Activated naive CD4-positive, alpha-beta T cell treated with anti-CD3 and anti-CD28 coated beads, Interleukin-2, amount 10 ng/mL, durations not matched to agents 5 hours and 36 hours (primary cell): ENCODE data around the gene GLI1. TPM values are rescaled to one million over a fixed set of nuclear protein-coding genes. Genes with fewer than 3 reads are reported as not detected.

Experiments used
- microRNA-seq: library from miRNA; unstranded; fragments of <30 nt; microRNA quantifications from one replicate; pipeline ENCODE4 v1.2.0, GENCODE V29; 2022; ENCODE audit warnings: borderline microRNAs expressed, borderline replicate concordance
- total RNA-seq, 2 experiments: library from RNA; stranded (reverse); gene quantifications; one replicate each; pipeline ENCODE4 v1.2.3, GENCODE V29; 2021

The GLI1 gene
- total RNA-seq, result 1 to 10 TPM in 1 of 2 experiments, under 1 TPM in 1; 0.88 to 1.5 TPM

DNA sequence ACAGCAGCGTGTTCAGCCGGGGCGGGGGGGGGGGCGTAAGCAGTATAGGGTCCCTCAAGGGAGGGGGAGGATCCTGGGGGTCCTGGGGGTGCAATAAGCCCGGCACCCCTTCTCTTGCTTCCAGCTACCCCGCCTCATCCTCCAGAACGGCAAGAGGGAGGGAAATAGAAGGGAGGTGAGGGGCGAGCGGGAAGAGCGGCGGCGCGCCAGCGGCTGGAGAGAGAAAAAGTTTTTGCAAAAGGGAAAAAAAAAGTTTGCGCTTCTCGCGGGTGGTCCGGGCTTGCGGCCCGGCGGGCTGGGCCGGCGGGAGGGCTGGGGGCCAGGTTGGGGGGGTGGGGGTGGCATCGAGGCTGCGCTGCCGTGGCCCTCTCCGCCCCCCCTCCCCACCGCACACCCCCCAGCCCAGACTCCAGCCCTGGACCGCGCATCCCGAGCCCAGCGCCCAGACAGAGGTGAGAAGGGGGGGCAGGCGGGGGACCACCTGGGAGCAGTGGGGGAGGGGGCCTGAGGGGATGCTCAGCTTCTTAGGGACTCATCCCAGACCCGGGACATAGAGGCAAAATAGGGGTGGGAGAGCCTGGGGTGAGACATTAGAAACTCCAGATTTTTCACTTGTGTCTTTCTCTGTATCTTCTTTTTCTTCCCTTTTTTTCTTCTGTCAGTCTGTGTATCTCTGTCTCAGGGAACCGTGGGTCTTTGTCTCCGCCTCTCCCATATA is at the start of gene GLI1:
Gene GLI1, plus strand, starts transcription at position 36 of the 718 bp plus-strand sequence. CDS start 3,907 bp downstream, outside the sequence.

DNA sequence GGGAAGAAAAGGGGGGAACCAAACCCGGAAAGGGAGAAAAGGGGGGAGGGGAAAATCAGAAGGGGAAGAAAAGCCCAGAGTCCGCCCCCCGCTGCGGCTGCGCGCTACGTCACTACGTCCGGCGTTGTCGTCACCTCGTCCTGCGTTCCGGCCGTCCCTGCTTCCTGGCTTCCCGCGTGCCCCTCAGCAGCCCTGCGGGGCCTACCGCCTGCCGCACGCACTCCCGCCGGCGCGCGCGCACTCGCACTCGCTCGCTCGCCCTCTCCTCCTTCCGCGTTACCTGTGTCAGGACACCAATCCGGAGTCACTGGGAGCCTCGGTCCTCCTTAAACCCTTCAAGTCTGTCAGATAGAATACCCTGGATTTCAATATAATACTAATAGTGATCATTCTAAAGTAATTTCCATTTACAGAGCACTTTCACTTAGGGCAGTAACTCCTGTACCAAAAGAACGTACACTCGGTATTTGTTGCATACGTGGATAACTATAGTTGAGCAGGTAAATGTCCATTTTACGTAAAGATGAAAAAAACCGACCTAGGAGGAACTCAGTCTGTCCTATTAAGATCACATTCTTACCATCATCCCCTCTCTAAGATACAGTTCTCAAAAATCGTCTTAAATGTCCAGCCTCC is 28.5 kb upstream of the GLI1 start, which contains the start of gene R3HDM2:
Gene R3HDM2, minus strand, starts transcription at position 113 of the 636 bp plus-strand sequence. CDS start 120,615 bp downstream, outside the sequence.

DNA sequence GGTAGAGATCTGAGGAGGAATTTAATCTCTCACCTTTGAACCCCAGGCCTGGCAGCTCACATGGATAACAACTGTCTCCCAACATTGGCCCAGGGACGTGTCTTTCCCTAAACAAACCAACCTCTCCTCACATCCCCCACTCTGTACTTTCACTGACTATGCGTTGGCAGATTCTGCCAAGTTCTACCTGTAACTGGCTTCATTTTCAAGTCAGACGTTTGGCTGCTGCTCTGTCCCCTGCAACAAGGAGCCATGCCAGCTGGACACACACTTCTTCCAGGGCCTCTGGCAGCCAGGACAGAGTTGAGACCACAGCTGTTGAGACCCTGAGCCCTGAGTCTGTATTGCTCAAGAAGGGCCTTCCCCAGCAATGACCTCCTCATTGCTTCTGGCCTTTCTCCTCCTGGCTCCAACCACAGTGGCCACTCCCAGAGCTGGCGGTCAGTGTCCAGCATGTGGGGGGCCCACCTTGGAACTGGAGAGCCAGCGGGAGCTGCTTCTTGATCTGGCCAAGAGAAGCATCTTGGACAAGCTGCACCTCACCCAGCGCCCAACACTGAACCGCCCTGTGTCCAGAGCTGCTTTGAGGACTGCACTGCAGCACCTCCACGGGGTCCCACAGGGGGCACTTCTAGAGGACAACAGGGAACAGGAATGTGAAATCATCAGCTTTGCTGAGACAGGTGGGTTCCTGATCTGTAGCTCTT is 24.9 kb upstream of the GLI1 start, which contains the start of gene INHBC:
Gene INHBC, plus strand, starts transcription at position 268 of the 707 bp plus-strand sequence. Its CDS starts 103 bp downstream, at position 371.

DNA sequence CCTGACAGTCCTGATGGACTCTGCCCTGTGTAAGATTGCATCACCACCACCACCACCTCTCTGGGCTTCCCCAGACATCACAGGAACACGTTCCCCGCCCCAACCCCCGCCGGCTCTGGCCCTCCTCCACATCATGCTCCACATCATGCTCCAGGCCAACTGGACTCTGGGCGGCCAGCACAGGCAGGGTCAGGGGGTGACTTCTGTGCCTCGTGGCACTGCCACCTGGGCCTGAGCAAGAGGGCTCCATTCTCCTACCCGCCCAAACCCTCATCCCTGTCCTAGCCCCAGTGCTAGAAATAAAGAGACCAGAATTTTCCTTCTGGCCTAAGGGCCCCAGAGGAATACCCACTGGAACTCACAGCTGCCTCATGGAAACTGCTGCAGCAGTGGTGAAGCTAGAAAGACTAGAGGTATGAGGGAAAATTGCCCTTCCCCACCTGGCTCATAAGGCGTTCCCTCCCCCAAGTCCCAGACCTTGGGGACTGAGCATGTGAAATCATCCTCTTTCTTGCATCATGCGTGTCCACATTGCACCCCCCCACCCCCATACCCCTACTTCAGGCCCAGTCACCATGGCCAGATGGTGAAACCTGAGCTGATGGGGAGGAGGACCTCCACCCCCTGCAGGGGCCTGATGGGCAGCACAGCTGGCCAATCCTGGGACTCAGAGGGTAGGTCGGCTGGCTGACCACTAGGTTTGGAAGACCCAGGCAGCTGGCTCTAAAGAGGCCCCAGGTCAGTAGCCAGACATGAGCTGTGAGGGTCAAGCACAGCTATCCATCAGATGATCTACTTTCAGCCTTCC is 4.8 kb upstream of the GLI1 start, which contains the start of gene INHBE:
Gene INHBE, plus strand, starts transcription at position 742 of the 808 bp plus-strand sequence. CDS start 230 bp downstream, outside the sequence.

DNA sequence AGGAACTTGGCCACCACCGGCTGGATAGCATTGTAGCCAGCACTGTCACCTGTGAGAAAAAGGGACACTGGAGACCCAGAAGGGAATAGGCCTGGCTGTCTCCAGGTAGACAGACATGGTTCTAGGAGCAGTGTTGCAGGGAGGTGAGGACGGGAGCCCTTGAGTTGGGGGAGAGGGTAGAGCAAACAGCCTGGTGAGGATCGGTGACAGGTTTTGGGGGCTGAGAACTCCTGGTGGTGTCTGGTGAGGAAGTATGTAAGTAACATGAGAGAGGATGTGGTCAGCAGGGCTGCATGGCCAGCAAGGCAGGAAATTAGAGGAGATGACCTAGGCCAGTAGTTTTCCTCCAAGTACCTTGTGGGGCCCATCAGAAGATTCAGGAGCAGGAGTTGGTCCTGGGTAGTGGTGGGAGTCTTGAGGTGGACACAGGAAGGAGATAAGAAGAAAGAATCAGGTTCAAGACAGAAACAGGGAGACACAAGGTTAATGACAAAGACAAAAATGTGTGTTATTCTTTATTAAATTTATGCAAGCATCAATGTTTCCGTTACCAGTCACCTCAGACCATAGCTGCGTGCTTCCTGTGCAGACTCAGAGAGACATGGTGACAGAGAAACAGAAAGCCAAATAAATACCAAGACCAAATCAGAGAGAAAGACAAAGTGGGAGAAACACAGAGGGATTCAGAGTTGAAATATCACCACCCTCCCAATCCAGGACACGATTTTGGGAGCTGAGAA is 20.0 kb downstream of the GLI1 start, which contains the start of gene ARHGAP9:
Gene ARHGAP9, minus strand, starts transcription at position 491 of the 740 bp plus-strand sequence. Its CDS starts 460 bp downstream, at position 31.

DNA sequence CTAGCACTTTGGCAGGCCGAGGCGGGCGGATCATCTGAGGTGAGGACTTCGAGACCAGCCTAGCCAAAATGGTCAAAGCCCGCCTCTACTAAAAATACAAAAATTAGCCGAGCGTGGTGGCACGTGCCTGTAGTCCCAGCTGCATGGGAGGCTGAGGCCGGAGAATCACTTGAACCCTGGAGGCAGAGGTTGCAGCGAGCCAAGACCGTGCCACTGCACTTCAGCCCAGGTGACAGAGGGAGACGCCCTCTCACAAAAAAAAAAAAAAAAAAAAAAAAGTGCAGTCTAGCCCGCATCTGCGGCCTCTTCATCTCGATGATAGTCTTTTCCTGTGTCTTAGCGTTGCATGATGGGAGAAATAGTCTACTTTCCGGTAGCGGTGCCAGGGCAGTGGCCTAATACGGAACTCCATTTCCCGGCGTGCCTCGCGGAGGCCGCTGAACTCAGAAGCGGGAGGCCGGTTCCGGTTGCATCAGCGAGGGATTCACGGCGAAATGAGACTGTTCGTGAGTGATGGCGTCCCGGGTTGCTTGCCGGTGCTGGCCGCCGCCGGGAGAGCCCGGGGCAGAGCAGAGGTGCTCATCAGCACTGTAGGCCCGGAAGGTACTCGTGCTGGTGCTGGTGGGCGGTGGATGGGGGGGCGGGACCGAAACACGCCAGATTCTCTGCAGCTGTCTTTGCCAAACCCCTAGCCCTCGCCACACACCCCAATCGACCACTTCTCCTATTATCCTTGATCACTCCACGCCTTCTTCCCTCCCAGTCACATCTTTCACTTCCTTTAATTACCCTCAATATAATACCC is 28.2 kb downstream of the GLI1 start, which contains the start of gene MARS1:
Gene MARS1, plus strand, starts transcription at position 472 of the 805 bp plus-strand sequence. Its CDS starts 23 bp downstream, at position 495.

DNA sequence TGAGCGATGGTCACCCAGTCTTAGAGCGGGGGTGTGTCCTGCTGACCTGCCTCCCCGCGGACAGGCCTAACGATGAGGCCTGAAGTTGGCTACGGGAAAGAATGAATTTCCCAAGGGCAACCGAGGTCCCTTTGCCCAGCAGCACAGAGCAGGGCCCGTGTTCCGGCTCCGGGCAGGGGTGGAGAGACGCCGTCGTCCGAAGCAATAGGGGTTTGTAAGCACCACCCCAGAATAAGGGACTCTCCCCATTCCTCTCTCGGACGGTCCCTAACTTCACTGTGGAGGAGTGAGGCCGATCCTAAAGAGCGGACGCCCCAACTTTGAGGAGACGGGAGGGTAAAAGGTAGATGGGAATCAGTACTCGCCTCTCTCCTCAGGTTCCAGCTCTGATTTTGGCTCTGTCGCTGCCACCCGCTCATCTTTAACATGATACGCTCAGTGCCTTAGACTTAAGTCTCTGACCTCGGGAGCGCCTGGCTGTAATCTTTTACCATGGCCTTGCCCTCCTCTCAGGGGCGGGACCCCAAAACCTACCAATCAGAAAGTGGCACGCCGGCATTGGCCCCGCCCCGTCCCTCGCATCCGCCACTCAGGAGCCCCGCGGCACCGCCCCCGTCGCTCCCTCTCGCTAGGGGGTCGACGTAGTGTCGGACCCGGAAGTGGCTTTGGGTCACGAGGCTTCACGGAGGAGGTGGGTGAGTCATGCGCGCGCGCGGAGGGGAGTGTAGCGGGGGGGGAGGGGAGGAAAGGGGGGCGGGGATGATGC is 60.7 kb downstream of the GLI1 start, which contains the start of gene DDIT3:
Gene DDIT3, minus strand, starts transcription at position 462 of the 766 bp plus-strand sequence. CDS start 3,108 bp downstream, outside the sequence.

Small RNA genes within 50 kb of the gene (microRNA-seq; reads per million reads assigned to microRNA genes)
- gene MIR616 (2.5 reads per million, percentile 9 among the genes with 10 or more reads in this experiment), gene MIR6758 (not detected)

Other genes with a start within 250 kb of the GLI1 start
- gene NXPH4, start 243.0 kb upstream of the GLI1 start, total RNA-seq, result under 1 TPM; 0.29 to 0.43 TPM
- gene SHMT2, start 230.1 kb upstream of the GLI1 start, total RNA-seq, result 100 to 1,000 TPM; 171 to 176 TPM
- 1 to 10 TPM; 3.5 to 4.7 TPM for gene STAC3, start 208.6 kb upstream of the GLI1 start, total RNA-seq
- 10 to 100 TPM; 67.8 to 72.0 TPM for gene R3HDM2, start 28.7 kb upstream of the GLI1 start, total RNA-seq
- gene INHBC, start 25.0 kb upstream of the GLI1 start, total RNA-seq, result not detected
- gene INHBE, start 4.5 kb upstream of the GLI1 start, total RNA-seq, result not detected
- 100 to 1,000 TPM; 211 to 247 TPM for gene ARHGAP9, start 20.1 kb downstream of the GLI1 start, total RNA-seq
- gene MARS1, start 28.3 kb downstream of the GLI1 start, total RNA-seq, result 100 to 1,000 TPM; 192 to 213 TPM
- 10 to 100 TPM; 18.4 to 19.2 TPM for gene DDIT3, start 60.7 kb downstream of the GLI1 start, total RNA-seq
- gene MBD6, start 63.0 kb downstream of the GLI1 start, total RNA-seq, result 10 to 100 TPM; 78.2 to 82.2 TPM
- 10 to 100 TPM; 78.3 to 80.0 TPM for gene DCTN2, start 87.4 kb downstream of the GLI1 start, total RNA-seq
- gene KIF5A, start 90.3 kb downstream of the GLI1 start, total RNA-seq, result under 1 TPM; 0.58 to 0.71 TPM
- 10 to 100 TPM; 16.8 to 18.3 TPM for gene PIP4K2C, start 131.4 kb downstream of the GLI1 start, total RNA-seq
- 10 to 100 TPM; 22.1 to 24.5 TPM for gene DTX3, start 145.0 kb downstream of the GLI1 start, total RNA-seq
- gene ARHGEF25, start 151.7 kb downstream of the GLI1 start, total RNA-seq, result 1 to 10 TPM in 1 of 2 experiments, under 1 TPM in 1; 0.76 to 1.1 TPM
- under 1 TPM; 0.33 to 0.63 TPM for gene B4GALNT1, start 173.4 kb downstream of the GLI1 start, total RNA-seq
- gene OS9, start 234.3 kb downstream of the GLI1 start, total RNA-seq, result 100 to 1,000 TPM; 133 to 136 TPM